Posterior vena cava (tissue), 2 donors: ENCODE data around the gene CCL25. TPM values are rescaled to one million over a fixed set of nuclear protein-coding genes. Genes with fewer than 3 reads are reported as not detected.
"Not testable (repeated sequence)": the region's sequence is repeated elsewhere in the genome, so short reads cannot be mapped to it uniquely, and the experiment has no call there.

ENCODE experiments used
- DNase-seq: peaks from one replicate; pipeline ENCODE4 v3.0.0-alpha.2; 2020; ENCODE audit warnings: low spot score
- intact Hi-C, 2 donors: fragments of 100-400 bp; cut with DNase I; formaldehyde crosslinking; loops; one replicate each; pipeline versions ENCODE4 v1.14.1 to v1.14.2; 2022 to 2023
- total RNA-seq, 2 donors: library from RNA; stranded (reverse); fragmentation: NEBNext Ultra II Directional; extraction: Animal tissue kit (Norgen Biotek cat#: 25700); gene quantifications; one replicate each; pipeline ENCODE4 v1.2.1, GENCODE V29; 2021
- donor health status: DM: yes; HTN: yes; CAD: no.
- donor health status: DM: yes; HTN: yes; CAD: no.

Gene CCL25
- total RNA-seq, 2 donors from 2014 or later: not detected

DNA sequence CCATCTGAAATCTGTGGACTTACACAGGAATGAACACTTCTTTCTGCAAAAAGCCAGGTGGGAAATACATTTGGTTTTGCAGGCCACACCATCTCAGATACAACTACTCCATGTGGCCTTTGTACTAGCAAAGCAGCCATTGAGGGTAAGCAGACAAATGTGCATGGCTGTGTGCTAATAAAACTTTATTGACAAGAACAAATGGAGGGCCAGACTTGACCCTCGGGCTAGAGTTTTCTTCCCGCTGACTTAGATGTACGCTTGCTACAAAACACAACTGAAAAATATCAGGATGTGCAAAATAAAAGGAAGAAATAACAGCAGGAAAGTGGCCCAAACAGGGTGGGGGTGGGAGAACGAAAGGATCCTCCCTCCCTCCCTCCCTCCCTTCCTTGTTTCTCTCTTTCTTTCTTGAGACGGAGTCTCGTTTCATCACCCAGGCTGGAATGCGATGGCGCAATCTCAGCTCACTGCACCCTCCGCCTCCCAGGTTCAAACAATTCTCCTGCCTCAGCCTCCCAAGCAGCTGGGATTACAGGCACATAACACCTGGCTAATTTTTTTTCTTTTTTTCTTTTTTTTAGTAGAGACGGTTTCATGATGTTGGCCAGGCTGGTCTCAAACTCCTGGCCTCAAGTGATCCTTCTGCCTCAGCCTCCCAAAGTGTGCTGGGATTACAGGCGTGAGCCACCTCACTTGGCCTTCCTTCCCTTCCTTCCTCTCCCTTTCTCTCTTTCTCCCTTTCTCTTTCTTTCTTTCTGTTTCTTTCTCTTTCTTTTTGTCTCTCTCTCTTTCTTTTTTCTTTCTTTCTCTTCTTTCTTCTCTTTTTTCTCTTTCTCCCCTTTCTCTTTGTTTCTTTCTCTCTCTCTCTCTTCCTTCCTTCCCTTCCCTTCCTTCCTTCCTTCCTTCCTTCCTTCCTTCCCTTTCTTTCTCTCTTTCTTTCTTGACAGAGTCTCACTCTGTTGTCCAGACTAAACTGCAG lies 29.3 kb downstream of the CCL25 start:
- no peak for DNase-seq
- intact Hi-C loops: no loop called here

DNA sequence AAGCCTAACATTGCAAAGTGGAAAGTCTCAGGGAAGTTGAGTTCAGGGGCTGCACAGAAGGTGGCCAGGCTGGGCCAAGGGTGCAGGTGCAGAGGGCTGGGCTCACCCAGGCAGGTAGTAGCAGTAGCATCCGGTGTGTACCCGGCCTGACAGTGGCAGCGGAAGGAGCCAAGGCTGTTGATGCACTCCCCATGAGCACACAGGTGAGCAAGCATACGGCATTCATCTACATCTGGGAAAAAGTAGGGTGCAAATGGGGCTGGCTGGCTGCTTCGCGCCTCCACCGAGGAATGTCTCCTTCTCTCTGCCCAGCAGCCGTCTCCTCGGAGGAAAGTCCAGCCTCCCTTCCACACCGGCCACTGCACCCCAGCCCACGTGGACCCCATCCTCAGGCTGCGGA lies 30.6 kb downstream of the CCL25 start:
- DNase-seq: peak; percentile 55
- intact Hi-C loops: no loop called here

DNA sequence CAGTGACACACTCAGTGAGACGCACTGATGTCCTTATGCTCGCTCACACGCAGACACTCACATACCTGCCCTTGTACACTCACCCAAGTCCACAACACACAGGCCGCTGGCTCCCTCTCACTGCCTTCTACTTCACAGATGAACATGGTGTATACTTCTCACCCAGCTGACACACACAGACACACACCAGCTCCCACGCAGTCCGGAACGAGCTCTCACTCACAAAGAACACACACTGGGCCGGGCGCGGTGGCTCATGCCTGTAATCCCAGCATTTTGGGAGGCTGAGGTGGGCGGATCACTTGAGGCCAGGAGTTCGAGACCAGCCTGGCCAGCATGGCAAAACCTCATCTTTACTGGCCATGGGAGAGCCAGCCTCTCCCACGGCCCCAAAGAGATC lies 31.6 kb downstream of the CCL25 start:
- no peak for DNase-seq
- intact Hi-C loops: no loop called here

DNA sequence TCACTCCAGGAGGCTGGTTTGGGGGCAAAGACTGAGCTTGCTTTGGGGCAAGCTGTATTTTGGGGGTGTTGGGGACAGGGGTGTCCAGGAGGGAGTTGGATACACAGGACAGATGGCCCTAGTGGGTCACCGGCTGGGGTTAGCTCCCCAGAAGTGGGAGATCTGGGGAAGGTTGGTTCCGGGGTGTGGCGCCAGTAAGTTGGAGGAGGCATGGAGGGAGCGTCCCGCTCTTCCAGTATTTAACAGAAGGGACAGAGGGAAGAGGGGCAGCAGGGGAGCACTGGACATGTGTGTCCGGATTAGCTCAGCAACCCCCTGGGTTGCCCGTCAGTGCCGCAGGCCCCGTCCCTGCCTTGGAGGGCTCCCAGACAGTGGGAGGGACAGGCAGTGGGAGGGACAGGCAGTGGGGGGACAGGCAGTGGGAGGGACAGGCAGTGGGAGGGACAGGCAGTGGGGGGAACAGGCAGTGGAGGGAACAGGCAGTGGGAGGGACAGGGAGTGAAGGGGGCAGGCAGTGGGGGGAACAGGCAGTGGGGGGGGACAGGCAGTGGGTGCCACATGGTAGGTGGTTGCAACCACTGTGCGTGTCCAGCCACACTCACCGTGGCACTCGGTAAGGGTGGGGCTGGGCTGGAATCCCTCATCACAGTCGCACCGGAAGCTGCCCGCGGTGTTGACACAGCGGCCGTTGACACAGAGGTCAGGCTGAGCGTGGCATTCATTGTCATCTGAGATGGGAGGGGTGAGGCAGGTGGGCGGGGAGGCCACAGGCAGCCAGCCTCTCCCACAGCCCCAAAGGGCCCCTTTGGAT lies 33.2 kb downstream of the CCL25 start:
- intact Hi-C loops: no loop called here
- no peak for DNase-seq

DNA sequence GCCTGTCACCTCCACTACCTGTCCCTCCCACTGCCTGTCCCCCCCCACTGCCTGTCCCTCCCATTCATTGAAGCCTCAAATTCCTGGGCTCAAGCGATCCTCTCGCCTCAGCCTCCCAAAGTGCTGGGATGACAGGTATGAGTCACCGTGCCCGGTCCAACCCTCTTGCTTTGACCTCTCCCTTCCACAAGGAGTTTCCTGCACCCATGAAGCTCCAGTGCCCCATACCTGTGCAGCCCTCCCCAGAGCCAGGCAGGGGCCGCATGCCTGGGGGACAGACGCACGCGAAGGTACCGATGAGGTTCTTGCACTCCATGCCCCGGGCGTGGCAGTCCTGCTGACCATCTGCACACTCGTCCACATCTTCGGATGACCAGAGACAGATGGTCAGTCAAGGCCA lies 34.3 kb downstream of the CCL25 start:
- intact Hi-C loops: no loop called here
- peak; percentile 58 for DNase-seq

DNA sequence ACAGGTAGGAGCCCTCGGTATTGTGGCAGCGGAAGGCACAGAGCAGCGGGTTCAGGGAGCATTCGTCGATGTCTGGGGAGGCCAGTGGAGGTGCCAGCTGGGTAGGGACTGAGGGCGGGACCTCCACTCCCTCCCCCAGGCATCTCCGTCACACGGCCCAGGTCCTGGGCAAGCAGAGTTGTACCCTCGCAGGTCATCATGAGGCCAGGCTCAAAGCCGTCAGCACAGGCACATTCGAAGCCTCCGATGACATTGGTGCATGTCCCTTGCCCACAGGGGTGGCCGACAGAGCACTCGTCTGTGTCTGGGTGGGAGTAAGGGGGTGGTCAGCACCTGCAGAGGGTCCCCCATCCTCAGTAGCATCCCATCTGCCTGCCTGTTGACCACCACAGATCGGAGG lies 35.3 kb downstream of the CCL25 start:
- DNase-seq: peak; percentile 54
- intact Hi-C loops: no loop called here

DNA sequence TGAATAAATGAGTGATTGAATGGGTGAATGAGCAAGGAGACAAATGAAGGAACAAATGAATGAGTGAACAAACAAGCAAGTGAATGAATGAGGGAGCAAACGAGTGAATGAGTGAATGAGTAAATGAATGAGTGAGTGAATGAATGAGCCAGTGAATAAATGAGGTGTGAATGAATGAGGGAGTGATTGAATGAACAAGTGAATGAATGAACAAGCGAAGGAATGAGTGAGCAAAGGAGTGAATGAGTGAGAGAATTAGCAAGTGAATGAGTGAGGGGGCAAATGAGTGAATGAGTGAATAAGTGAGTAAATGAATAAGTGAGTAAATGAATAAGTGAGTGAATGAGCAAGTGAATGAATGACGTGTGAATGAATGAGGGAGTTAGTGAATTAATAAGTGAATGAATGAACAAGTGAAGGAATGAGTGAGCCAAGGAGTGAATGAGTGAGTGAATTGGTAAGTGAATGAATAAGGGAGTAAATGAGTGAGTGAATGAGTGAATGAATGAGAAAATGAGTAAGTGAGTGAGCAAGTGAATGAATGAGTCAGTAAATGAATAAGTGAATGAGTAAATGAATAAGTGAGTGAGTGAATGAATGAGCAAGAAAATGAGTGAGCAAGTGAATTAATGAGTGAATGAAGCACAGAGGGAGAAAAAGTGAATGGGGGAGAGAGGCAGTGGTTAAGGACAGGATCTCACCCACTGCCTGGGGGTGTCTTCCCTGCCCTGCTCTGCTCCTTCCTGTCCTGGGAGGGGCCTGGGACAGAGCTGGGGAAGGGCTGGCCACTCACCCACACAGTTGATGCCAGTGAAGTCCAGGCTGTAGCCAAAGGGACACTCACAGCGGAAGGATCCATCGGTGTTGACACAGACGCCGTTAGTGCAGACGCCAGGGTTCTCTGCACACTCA lies 36.4 kb downstream of the CCL25 start:
- no peak for DNase-seq
- intact Hi-C loops: no loop called here

DNA sequence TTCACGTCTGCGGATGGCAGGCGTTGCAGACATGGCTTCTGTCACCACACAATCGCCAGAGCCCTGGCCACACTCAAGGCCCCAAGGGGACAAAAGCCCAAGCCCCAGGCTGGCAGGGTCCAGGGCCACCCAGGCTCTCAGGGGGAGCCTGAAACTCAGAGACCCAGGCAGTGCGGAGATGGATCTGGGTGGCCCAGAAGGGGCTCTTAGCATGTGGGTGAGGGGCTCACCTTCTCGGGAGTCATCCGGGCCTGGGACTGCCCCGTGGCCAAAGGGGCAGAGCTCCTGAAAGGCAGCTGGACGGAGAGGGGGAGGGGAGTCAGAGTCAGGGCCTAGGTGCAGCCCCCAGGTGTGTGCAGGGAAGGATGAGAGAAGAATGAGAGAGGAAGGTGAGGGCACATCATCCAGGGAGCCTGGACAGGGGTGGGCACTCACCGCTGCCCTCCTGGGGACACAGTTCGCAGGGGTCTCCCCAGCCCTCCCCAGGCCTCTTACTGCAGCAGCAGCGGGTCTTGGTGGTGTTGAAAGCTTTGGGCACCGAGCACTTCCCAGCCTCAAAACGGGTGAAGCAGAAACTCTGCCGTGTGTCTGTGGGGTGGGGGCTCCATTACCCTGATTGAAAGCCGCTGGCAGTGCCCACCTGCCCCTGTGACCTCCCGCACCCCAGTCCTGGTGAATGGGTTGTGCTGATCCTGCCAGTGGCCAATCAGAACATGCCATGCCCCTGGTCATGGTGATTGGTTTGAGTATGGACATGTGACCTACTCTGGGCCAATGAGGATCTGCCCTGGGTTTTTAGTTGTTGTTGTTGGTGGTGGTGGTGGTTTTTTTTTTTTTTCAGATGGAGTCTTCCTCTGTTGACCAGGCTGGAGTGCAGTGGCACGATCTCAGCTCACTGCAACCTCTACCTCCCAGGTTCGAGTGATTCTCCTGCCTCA lies 37.4 kb downstream of the CCL25 start:
- intact Hi-C loops: no loop called here
- peak; percentile 55 for DNase-seq

DNA sequence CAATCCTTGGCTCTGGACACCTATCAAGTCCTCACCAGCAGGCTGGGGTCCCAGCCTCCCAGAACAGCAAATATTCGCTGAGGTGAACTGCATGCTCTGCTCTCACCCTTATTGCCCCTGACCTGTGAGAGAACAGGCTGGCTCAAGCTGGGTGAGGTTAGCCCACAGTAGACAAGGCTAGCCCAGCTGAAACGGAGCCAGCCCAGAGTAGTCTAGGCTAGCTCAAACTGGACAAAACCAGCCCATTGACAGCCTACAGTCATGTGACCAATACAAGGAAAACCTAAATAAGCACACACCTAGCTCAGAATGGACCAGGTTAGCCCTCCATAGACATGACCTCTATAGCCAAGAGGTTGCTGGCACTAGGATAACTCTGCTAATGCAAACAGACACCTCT lies 38.4 kb downstream of the CCL25 start:
- intact Hi-C loops: no loop called here
- peak; percentile 8 for DNase-seq

DNA sequence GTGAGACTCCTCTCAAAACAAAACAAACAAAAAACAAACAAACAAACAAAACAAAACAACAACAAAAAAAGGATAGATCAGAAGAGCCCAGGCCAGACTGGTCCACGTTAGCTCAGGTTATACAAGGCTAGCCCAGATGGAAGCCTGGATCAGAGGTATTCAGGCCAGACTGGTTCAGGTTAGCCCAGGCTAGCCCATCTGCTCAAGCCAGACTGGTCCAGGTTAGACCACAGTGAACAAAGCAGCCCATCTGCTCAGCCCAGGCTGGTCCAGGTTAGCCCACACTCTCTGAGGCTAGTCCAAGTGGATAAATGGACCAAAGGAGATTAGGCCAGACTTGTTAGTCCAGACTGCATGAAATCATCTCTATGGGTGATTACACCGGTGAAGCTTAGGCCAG lies 41.2 kb downstream of the CCL25 start:
- intact Hi-C loops: no loop called here
- peak; percentile 23 for DNase-seq

DNA sequence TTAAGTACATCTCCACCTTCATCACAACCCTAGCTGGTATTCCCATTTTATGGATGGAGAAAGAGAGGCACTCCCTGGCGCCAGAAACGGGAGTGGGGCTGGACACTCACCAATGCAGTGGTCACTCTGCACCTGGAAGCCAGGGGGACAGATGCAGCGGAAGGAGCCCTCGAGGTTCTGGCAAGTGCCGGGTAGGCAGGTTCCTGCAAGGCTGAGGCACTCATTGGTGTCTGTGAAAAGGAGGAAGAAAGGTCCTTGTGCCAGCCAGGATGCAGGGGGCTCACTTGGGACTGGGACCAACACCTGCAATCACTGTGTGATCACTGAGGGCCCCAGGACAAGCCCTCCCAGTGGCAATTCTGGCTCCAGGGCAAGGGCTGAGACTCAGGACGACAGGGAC lies 41.8 kb downstream of the CCL25 start:
- intact Hi-C loops: no loop called here
- DNase-seq: peak; percentile 52

DNA sequence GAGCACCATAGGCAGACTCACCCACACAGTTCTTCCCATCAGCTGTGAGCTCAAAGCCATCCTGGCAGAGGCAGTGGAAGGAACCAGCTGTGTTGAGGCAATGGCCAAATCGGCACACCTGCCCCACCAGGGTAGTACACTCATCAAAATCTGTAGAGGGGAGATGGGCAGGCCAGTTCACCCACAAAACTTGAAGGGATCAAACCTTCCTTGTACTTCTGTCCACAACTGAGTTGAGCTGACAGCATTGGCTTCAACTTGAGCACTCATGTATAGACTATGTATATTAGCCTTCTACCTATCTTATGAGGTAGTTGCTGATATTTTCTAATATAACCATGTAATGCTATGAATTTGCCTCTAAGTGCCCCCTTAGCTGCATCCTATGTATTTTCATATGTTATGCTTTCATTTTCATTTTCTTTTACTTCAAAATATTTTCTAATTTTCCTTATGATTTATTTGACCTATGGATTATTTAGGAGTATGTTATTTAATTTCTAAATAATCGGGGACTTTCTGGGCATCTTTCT lies 42.9 kb downstream of the CCL25 start:
- intact Hi-C loops: no loop called here
- peak; percentile 31 for DNase-seq

DNA sequence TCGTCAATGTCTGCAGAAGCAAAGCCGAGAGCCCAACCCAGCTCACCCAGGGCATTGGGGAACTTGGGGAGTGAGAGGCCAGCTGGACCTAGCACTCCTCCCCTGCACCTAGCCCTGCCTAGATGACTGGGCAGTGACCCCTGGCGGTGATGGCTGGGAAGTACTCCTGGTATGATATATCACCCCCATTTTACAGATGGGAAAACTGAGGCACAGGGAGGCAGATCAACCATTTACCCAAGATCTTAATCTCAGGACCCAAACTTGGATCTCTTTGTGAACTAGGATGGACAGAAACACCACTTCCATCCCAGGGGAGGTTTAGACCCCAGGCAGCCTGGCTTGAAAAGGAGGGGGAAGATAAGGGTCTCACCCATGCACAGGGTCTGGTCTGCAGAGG lies 43.5 kb downstream of the CCL25 start:
- intact Hi-C loops: no loop called here
- DNase-seq: peak; percentile 26

DNA sequence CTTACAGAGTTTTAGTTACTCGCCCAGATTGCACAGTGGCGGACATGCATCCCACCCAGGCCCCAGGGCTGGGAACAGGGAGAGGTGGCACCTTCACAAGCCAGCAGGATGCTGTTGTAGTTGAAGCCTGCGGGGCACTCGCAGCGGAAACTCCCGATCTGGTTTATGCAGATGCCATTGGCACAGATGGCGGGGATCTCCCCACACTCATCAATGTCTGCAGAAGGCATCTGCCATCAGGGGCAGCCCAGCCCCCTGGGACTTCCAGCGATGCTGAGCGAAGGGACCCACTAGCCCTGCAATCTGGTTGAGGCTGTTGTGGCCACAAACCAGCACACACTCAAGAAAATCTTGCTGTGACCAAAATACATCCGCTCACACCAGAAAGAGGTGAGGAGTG lies 44.6 kb downstream of the CCL25 start:
- intact Hi-C loops: no loop called here
- peak; percentile 73 for DNase-seq

DNA sequence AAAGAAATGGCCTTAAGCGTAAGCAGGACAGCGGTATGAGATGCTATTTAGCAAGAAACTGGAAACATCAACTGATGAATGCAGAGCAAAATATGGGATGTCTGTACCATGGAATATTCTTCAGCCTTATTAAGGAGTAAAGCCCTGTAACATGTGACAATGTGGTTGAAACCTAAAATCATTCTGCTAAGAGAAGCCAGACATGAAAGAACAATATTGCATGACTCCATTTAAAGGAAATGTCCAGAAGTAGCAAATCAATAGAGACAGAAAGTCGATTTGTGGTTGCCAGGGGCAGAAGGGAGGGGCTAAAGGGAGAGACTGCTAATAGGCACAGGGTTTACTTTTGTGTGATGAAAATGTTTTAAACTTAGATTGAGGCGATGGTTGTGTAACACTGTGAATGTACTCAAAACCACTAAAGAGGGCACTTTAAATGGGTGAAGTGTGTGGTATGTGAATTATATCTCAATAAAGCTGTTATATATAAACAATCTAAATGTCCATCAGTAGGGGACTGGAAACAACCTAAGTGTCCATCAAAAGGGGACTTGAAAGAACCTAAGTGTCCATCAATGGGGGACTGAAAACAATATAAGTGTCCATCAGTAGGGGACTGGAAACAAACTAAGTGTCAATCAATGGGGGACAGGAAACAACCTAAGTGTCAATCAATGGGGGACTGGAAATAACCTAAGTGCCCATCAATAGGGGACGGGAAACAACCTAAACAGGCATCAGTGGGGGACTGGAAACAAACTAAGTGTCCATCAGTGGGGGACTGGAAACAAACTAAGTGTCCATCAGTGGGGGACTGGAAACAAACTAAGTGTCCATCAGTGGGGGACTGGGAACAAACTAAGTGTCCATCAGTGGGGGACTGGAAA lies 45.4 kb downstream of the CCL25 start:
- intact Hi-C loops: no loop called here
- DNase-seq: no peak

DNA sequence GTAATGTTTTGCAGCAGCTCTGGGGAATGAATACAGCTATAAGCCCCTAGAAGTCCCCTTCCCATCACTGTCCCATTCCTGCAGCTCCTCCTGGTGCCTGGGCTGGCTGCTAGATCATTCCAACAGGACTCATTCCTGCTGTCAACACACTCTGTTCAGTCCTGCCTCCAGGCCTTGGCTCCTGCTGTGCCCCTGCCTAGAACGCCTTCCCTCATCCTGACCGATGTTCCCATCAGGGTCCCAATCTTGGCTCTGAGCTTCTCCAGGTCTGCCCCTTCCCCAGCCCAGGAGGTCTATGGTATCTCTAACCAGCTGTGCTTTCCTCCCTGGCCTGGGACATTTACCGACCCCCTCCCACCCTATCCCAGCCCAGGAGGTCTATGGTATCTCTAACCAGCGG lies 48.8 kb downstream of the CCL25 start:
- intact Hi-C loops: no loop called here
- peak; percentile 47 for DNase-seq

DNA sequence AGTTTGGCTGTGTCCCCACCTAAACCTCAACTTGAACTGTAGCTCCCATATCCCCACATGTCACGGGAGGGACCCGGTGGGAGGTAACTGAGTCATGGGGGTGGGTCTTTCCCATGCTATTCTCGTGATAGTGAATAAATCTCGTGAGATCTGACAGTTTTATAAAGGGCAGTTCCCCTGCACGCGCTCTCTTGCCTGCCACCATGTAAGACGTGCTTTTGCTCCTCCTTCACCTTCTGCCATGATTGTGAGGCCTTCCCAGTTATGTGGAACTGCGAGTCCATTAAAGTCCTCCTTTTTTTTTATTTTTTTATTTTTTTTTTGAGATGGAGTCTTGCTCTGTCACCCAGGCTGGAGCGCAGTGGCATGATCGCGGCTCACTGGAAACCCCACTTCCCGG lies 49.4 kb downstream of the CCL25 start:
- DNase-seq, intact Hi-C loops: not testable (repeated sequence)
